ENCODE results near the gene KANSL1L.
"Not testable (repeated sequence)": the region's sequence is repeated elsewhere in the genome, so short reads cannot be mapped to it uniquely, and the experiment has no call there.

KANSL1L gene

DNA sequence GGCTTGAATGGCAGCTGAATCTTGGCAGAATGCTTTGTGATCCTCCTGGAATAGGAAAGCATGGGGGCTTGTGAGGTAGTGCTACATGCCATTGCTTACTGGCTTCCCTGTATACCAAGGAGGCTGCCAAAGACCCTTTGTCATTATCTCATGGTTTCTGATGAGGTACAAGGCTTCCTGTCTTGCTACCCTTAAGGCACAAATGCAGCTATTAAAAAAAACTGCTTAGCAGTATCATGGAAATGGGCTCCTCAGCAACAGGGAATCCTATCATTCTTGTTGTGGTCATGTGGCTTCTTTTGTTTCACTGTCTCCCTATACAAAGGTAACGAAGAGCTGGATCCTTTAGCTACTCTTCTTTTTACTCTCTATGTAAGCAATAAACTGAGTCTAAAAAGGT, 6.6 kb upstream of the KANSL1L start:
- DNase-seq: no peak

DNA sequence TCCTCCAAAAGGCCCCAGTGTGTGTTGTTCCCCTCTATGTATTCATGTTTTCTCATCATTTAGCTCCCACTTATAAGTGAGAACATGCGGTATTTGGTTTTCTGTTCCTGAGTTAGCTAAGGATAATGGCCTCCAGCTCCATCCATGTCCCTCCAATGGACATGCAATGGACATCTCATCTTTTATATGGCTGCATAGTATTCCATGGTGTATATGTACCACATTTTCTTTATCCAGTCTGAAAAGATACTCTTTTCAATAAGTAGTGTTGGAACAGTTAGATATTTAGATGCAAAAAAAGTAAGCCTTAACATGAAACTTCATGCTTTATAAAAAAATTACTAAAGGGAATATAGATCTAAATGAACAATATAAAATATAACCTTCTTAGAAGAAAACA, 5.9 kb upstream of the KANSL1L start:
- DNase-seq: not testable (repeated sequence)

DNA sequence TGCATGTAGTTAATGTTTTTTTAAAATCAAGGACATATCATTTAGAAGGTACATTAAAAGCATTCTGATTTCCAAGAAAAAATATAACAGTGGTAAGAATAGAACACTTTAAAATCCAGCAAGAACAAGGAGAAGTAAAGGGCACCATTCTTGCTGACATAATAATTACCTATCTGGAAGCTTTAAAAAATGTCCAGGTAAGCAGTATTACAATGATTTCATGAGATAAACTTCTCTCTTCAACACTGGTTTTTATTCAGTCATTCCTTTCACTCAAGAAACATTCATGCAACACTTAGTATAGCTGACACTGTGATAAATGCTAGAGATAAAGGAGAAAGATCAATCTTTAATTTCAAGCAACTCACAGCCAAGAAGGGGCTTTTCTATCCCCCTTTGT, 2.9 kb upstream of the KANSL1L start:
- no peak for DNase-seq

DNA sequence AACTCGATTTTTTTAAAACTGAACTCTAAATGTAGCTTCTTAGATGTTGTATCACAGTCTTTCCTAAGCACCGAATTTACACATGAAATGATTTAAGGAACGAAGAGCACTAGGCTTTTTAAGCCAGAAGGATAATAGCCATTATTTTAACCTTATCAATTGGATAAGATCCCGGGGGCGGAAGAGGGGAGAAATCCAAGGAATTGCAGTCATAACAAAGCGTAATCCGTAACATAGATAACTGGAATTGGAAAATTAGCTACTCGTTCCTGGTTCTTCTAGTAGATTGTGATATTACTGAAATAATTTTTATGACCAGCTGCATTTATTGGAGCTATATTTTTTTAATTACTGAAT, 988 bp upstream of the KANSL1L start:
- no peak for DNase-seq

DNA sequence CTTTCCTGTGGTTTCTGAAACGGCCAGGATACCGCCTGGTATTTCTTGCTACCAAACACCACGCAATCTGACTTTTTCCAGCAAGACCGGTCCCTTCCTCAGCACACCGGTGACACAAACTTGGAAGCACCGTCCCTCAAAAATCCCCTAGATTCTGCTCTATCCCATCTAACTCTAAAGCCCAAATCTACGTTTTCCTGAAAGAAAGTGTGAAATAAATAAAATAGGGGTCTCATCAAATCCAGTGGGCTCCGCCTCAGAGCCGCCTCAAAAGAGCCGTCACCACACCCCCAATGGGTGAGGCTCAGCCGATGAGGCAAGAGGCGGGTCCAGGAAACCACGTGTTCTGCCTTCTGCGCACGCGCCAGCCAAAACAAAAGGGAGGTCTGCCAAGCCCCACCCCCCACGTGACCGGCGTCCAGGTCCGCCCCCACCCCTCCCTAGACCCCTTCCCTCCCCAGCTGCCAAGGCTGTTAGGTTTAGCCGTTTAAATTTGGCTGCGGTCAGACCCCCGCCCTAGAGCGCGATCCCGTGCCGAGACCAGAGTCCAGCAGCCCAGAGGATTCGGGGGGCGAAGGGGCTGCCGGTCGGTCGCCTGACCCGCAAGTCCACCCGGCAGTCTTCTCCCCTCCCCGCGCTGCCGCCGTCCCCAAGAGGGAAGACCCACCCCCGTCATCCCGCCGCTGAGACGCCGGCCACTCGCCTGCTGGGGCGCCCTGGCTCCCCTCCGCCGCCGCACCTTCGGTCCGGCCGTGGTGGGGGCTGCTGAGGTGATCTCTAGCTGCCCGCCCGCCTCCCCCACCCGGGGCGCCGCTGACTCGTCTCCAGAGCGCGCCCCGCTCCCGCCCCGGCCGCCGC, 534 bp downstream of the KANSL1L start:
- DNase-seq: peak; percentile 92

DNA sequence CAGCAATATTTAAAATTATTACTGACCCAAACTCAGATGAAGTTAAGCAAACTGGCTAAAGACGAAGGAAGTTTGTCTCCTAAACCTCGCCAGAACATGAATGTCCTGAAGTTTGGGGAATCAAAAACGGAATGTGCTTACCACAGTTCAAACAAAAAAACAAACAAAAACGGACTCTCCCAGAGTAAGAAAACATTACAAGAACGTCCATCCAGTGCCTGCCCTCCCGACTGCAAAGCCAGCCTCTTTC, 1.1 kb downstream of the KANSL1L start:
- DNase-seq: no peak

DNA sequence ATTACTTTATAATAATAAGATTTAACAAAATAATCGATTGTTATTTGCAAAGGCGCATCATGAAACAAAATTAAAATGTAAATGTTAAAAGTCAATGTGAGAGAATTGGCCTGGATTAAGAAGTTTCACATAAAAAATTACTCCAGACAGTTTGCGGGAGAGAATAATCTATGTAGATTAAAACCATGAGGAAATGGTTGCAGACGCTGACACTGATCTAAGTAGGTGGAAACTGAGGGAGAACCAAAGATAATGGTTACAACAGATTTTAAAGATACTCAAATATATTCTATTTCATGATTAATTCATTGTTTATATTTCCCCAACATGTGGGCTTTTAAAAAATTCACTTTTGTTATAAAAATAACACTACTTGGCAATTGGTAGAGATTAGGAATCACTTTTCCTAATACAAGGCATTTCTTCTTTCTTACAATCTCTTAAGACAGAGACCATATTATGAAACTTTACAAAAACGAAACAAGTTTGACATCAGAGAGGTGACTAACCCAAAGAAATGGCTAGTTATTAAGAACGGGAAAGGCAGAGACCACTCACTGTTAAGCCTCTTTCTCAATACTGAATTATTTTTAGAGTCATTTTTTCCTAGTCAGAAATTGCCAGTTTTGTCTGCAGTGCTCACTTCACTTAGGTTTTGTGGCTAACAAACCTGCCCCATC, 1.6 kb downstream of the KANSL1L start:
- no peak for DNase-seq

DNA sequence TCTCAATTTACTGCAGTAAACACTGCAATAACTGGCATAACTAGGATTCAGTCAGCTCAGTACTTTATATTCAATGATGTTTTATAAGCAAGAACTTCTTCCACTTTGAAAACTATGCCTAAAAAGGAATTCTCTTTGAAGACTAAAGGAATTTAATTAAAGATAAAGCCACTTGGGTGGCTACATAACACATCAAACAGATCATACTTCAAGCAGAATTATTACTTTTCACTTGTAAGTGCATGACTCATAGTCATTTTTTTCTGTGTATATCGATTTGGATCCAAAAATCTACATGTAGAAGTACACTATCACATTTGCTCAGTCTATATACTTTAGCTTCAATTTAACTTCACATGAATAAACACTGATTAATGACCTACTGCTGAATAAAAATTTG, 4.0 kb downstream of the KANSL1L start:
- no peak for DNase-seq

DNA sequence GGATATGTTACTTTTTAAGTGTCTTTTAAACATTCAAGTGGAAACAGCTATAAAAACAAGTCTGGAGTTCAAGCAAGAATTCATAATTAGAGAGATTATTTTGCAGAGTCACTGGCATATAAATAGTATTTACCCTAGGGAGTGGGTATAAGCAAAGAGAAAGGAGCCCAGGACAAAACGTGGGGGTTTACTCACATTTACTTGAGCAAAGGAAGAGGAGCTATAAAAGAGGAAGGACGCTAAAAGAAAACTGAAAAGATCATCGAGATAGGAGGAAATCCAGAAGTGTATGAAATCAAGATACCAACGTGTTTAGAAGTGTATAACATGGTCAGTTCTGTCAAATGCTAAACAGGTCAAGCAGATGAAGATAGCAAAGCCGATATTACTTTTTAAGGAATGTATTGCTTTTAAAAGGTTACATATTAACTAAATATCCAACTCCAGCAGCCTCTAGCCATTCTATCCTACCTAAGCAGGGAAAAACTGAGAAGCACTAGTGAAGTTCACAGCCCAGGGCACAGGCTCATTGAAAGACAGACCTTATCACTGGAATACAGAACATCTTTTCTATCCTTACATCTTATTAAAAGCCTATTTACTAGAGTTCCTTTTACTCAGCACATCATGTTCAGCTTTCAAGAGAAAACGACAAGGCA, 8.6 kb downstream of the KANSL1L start:
- no peak for DNase-seq

DNA sequence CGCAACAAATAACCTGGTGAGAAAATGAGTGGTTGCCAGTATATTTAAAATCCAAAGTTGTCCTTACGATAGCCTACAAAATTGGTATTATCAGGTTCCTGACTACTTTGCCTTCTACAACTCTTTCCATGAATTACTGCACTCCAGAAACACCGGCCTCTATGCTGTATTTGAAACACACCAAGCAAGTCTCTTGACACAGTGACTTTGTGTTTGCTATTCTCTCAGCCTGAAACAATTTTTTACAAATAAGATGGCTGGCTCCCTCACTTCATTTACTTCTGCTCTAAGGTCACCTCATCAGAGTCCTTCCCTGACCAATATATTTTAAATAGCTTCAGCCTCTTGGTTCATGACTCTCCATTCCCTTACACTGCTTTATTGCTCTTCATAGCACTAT, 12.2 kb downstream of the KANSL1L start:
- no peak for DNase-seq

DNA sequence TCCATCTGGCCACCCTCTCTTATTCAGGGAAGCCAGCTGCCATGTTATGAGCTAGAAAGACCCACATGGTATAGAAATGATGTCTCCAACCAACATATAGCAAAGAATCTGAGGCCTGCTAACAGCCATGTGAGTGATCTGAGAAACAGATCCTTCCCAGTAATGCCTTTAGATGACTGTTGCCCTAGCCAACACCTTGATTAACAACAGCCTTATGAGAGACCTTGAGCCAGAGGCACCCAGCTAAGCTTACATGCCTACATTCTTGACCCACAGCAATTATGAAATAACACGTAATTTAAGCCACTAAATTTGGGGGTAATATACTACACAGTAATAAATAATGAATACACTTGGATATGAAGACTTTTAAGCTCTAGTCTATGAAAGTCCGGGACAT, 13.0 kb downstream of the KANSL1L start:
- DNase-seq: no peak

DNA sequence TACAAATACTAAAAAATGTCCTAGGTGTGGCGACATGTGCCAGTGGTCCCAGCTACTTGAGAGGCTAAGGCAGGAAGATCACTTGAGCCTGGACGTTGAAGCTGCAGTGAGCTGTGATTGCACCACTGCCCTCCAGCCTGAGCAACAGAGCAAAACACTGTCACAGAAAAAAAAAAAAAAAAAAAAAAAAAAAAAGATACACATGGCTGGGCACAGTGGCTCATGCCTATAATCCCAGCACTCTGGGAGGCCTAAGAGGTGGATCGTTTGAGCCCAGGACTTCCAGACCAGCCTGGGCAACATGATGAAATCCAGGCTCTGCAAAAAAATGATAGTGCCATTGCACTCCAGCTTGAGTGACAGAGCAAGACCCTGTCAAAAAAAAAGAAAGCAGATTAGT, 13.7 kb downstream of the KANSL1L start:
- no peak for DNase-seq

DNA sequence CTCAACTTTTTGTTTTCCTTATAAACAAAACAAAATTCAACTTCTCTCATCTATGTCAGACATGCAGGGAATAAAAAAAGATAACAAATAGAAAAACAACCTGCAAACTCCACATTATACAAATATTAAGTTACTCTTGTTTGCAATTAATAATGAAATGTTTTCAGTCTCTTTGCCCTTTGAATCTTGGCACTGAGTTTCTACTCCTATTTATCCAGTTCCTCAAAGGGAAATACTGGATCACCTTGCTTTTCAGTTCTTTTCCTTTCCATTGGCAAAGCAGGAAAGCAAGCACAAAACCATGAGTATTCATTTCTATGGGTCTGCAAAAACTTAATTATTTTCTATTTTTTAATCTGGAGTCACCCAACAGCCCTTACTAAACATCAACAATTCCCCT, 23.6 kb downstream of the KANSL1L start:
- DNase-seq: no peak

DNA sequence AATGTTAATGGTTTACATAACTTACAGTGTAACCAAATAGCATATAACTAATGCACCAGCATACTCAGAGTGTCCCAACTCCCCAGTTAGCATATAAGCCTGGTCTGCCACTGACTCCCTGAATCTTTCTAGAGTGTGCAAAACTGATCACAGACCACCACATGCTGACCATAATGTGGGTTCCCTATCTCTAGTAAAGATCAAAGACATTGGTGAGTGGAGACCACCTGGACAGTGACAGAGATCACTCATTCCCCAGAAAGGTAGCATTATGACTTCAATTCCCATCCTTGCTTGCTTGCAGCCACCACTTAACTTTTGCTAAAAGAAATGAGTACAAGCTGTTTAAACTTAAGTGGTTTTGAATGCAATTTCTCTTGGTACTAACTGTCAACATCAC, 39.0 kb downstream of the KANSL1L start:
- no peak for DNase-seq

DNA sequence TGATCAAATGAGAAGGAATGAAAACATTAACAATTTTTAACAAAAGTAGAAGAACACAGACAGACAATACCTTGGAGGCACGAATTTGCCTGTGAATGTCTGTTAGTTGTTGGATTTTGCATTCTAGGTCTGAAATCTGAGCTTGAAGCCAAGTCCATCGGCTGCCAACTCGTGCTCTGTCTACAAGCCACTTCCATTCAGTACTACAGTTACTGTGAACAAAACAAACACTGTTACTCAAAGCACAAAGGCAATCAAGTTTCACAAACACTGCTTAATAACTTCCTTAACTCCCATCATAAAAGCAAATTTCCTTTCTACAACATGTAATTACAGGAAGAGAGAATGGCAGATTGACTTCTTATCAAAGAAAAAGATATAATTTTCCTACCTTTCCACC, 42.2 kb downstream of the KANSL1L start:
- DNase-seq: no peak

DNA sequence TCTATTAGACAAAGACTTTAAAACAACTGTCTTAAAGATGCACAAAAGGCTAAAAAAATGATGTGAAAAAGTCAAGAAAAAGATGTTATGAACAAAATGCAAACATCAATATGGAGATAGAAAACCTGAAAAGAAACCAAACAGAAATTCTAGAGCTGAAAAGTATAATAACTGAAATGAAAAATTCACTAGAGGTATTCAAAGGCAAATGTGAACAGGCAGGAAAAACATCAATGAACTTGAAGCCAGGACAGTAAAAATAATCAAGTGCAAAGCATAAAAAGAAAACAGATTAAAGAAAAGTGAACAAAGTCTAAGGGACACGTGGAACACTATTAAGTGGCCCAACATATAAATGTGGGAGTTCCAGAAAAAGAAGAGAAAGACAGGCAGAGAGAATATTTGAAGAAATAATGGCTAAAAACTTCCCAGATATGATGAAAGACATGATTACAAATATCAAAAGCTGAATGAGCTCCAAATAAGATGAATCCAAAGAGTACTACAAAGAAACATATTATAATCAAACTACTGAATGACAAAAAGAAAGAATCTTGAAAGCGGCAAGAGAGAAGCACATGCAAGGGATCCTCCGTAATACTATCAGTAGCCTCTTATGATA, 57.5 kb downstream of the KANSL1L start:
- DNase-seq: no peak

DNA sequence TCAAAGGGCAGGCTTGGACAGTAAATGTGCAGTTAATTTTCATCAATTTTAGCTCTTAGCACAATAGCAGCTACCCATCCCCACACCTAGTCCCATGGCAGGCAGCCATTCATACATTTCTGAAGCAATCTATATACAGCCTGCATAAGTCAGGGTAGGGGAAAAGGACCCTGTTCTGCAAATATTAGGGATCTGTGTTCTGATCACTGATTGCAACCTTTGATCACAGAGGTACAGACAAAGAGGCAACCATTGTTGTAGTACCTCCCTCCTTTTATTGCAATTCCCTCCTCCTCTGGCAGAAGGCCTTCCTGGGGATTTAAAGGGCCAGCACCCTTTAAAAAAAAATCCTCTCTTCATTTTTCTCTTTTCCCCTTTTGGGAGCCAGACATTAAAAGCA, 58.3 kb downstream of the KANSL1L start:
- DNase-seq: no peak

DNA sequence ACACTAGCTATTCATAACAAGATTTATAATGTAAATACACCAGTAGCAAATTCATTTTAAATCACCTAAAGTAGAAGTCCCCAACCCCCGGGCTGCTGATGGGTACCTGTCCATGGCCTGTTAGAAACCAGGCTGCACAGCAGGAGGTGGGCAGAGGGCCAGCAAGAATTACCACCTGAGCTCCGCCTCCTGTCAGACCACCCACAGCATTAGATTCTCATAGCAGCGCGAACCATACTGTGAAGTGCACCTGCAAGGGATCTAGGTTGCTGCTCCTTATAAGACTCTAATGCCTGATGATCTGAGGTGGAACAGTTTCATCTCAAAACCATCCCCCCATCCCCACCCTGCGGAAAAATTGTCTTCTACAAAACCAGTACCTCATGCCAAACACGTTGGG, 71.3 kb downstream of the KANSL1L start:
- DNase-seq: no peak

DNA sequence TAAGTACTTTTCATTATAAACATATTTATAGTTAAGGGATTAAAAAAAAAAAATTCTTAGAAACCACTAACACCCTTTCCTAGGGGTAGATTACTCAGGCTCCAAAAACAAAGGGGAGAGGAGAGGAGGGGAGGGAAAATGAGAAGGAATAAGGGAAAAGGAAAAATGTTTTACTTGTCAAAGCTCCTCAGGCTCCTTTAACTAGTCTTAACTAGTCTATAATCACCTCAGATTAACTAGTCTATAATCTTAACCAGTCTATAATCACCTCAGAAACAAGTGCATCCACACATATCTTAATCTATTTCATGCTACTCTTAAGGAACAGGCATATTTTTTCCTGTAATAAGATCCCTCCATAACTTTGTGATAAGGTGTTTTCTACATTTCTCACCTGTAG, 76.4 kb downstream of the KANSL1L start:
- DNase-seq: no peak

DNA sequence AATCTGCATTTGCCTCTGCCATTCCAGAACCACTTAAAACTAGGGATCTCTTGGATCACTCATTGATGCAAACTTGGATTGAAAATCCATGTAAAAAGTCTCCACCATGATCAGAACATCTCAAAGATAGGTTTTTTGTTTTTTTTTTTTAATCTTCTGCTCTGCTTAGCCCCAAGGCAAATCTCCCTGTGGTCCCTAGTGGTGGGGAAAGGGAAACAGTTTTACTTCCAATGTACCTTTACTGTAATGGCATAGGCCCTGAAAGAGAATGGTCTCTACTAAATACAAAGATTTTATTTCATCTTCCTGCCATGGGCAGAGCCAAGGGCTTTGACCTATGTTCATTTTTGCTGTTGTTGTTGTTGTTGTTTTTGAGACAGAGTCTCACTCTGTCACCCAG, 78.4 kb downstream of the KANSL1L start:
- no peak for DNase-seq

DNA sequence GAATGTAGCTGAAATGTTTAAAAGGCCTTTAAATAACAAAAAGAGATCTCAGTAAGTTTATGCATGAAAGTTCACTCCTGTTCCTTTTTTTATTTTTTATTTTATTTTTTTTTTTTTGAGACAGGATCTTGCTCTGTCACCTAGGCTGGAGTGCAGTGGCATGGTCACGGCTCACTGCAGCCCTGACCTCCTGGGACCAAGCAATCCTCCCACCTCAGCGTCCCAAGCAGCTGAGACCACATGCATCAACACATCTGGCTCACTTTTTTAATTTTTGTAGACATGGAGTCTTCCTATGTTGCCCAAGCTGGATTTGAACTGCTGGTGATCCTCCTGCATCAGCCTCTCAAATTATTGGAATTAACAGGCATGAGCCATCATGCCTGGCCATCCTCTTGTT, 84.3 kb downstream of the KANSL1L start:
- DNase-seq: no peak

DNA sequence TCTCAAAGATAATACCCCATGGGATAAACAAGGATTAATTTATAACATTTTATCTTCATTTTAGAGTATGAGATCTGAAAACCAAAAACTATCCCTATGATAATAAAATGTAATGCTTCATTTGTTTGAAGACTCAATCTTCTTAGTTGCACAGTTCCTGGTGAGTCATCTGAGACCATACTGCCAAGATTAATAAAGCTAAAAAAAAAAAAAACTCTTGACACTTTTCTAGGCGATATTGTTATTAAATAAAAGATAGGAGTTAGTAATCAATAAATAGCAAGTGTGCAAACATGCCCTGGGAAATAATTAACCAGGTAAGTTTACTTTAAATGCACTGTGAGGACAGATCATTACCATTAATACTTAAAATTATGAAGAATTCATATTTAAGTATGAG, 84.9 kb downstream of the KANSL1L start:
- no peak for DNase-seq

DNA sequence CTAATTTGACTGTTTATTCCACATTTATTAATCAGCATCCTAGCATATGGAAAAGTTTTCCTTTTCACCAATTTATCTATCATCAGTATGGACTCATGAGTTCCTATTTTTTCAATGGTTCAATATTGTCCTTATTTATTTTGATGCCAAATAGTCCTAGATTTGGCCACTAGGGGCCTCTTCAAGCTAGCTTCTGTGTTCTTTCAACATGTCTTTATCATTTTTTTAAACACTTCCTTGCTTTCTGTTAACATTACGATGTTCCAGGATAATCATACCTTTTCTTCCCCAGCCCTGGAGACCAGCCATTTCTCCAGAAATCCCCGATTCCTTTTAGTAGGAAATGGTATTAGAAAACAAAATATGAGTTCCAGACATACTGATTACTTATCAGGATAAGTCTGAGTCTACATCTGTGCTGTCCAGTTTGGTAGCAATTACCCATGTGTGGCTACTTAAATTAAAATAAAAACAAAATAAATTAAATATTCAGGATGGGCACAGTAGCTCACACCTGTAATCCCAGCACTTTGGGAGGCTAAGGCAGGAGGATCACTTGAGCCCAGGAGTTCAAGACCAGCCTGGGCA, 98.2 kb downstream of the KANSL1L start:
- no peak for DNase-seq

DNA sequence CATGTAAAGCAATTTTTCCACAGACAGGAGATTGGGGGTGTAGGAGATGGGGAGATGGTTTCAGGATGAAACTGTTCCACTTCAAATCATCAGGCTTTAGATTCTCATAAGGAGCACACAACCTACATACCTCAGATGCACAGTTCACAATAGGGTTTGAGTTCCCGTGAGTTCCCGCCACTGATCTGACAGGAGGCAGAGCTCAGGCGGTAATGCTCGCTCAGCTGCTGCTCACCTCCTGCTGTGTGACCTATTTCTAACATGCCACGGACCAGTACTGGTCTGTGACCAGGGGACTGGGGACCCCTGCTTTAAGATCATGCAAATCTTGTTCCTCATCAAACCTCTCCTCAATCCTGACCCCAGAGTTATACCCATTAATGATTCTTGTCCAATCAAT, 98.7 kb downstream of the KANSL1L start:
- no peak for DNase-seq
